ENCODE data around the gene CRABP2.

CRABP2 gene

GRCh38 chr1:156705321-156705917 is at the start of gene CRABP2:
CRABP2 (minus strand) TSS chr1:156705583; CDS start chr1:156705446, 137 bp downstream.
- no peak for DNase-seq (ENCODE audit: low read depth)

GRCh38 chr1:156754219-156754618 is 48.8 kb upstream of the CRABP2 start:
- no peak for DNase-seq (ENCODE audit: low read depth)

- DNase-seq (ENCODE audit: low read depth): no peak
These were observed 47.6 kb upstream of the CRABP2 start for GRCh38 chr1:156752843-156753482.

DNA sequence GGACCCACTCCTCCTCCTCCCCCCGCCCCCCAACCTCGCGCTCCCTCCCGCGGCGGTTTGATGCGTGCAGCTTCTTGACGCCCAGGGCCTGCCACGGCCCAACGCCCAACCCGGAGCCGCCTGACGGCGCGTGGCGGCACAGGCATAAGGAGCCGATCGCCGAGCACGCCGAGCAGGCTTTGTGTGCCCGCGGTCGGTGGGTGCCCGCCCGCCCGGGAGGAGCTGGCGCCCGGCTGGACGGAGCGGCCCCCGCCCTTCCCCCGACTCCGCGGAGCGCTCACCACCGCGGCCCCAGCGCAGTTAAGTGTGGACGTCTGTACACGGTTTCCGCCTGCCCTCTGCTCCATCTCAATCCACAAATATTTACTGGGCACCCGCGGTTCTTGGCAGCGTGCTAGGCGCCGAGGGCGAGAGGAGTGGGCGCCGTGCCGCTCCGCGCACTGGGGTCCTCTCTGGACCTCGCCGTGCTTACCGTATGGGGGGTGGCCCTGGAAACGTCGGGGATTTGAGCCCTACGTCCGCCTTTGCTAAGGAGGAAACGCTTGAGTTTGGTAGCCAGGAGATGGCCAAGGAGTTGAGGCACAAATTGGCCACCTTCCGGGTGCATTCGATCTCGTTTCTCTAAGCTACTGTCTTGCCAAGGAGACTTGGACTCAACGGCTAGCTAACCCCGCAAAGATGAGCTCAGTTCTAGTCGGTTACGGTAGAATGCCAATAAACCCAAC is 46.5 kb upstream of the CRABP2 start:
- DNase-seq (ENCODE audit: low read depth): peak; percentile 98

- no peak for DNase-seq (ENCODE audit: low read depth)
These were observed 46.0 kb upstream of the CRABP2 start, which contains the start of gene HDGF for GRCh38 chr1:156751451-156751756. HDGF (minus strand) TSS chr1:156751675; CDS start chr1:156751429, 246 bp downstream.

GRCh38 chr1:156750711-156751450 is 45.5 kb upstream of the CRABP2 start:
- DNase-seq (ENCODE audit: low read depth): no peak

DNA sequence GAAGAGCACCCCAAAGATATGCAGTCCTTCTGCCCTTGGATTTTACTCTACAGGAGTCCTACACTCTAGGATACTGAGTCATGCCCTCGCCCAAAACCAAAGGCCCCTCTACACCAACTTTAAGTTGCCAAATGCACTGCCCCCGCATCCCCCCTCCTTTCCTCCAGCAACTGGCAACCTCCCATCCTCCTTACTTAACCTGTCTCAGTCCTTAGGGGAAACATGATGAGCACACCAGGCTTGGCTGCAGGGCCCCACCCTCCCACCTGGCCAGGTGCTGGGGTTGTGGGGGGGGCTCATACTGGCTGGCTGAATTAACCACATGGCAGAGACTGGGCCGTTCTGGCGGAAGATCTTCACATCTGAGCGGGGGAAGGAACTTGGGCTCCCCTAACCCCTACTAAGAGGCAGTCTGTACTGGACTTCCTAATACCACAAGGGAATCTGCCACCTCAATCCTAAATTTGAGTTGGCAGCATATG is 44.8 kb upstream of the CRABP2 start:
- no peak for DNase-seq (ENCODE audit: low read depth)

DNA sequence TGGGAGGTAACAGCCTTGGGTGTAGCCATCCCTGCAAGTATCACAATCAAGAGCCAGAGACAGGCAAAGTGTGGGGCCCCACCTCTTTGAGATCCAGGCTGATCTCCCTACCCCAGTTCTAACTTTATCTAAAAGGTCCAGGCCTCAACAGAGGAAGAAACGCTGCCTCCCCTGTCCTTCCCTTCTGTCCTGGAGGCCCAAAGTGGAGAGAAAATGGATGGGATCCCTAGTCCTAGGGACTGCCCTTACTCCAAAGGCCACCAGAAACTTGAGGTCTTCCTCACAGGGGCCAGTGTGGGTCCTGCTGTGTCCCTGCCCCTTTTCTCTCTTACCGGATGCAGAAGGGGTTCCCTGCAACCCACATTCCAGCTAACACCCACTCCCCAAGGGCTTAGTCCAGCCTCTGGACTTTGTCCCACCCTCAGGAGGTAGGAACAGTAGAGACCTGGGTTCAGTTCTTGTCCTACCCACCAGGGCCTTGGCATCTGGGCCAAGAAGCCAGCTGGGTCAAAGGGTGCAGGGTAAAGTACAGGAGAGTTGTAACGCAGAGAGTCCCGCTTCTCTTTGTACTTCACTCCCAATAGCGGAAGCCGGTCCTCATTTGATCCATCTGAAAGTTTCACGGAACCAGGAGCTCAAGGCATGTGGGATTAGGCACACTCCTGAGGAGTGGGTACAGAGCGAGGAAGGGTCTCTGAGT is 44.2 kb upstream of the CRABP2 start:
- DNase-seq (ENCODE audit: low read depth): no peak

DNA sequence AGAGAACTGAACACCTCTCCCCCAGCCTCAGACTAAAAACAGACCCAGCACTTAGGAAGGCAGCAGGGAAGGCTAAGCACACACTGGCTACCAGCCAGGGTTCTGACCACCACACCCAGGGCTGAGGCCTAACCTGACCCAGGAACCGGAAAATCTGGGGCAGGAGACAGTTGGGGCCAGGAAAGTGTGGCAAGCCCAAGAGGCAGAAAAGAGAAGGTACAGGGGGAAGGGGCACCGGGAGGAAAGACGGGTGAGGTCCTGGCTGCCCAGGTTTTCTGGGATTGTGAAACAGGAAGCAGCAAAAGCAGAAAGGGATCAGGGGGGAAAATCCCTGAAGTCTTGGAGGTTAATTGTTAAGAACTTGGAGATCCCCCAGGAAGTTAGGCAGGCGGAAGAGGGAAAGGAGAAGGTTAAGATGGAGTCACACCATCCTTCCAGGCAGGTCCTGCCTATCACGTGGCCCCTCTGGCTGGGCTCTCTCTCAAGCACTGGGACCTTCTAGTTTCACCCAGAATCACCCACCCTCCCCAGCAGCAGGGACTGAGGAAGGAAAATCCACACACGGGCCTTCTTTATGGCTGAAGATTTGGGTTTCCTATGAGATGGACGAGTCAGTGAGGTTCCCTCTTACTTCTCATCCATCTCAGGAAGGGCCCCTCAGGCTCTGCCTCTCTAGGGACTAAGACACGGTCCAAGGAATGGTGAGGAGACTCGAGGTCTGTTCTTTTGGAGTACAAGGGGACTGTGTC is 43.5 kb upstream of the CRABP2 start:
- DNase-seq (ENCODE audit: low read depth): no peak

DNA sequence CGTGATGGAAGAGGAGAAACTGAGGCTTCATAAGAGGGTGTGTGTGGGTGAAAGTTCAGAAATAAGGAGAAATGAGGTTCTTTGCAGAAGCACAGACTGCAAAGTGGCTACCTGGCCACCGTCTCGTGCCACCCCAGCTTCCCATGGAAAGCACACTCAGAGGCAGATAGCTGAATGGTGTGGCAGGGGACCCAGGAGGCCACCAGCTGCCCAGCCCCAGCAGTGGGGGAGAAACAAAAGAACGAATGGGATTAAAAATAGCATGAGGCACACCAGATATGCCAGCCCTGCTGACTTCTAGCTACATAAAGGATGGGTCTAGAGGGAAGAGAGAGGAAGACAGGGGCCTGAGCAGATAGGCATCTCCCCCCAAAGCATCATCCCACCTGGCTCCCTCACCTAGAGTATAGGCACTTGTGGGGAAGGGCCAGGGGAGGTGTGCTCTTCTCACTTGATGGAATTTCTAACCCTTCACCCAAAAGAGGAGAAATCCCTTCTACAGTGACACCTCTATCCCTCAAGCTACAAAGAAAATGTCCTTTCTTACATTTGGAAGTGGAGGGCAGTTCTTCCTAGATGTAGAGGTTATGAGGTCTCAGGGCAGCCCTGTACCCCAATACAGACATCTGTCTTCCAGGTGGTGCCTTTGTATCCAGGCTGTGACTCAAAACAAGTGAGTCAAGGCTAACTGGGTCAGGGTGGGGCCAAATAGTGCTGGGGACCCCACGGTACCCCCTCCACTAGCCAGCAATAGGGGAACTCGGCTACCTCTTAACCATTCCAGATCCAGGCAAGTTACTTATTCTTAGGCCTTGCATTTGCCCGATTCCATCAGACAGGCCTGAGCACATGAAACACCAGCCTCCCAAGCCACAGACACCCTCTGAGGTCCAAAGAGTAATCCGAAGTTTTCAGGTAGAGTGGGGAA is 42.6 kb upstream of the CRABP2 start:
- no peak for DNase-seq (ENCODE audit: low read depth)

- DNase-seq (ENCODE audit: low read depth): peak; percentile 60
These were observed 41.6 kb upstream of the CRABP2 start for GRCh38 chr1:156746728-156747631.

DNA sequence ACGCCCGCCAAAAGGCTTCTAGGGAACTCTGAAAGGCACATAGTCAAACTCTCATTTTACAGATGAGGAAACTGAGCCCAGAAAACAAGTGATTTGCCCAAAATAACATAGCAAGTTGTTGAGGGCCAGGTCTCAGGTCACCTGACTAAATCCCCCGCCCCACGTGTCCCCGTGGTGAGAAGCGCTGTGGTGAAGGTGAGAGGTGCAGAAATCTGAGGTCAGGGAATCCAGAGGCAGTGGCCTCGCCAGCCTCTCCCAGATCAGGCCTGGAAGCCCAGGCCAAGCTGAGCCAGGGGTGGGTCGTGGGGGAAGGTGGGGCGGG is 41.0 kb upstream of the CRABP2 start:
- no peak for DNase-seq (ENCODE audit: low read depth)

DNA sequence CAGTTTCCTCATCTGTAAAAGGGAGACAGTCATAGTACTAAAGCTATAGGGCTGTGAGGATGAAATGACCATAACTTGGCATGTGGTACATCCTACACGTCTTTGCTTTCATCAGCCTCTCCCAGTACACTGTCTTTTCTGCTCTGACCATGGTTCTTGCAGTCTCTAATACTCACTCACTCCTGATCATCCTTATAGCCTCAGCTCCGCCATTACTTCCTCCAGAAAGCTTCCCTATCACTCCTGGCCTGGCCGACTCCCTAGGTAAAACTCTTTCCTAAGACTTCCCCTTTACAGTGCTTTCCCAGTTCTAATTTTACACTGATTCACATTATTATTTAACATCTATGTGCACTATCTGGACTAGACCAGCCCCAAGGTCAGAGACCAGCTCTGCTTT is 40.5 kb upstream of the CRABP2 start:
- DNase-seq (ENCODE audit: low read depth): no peak

DNA sequence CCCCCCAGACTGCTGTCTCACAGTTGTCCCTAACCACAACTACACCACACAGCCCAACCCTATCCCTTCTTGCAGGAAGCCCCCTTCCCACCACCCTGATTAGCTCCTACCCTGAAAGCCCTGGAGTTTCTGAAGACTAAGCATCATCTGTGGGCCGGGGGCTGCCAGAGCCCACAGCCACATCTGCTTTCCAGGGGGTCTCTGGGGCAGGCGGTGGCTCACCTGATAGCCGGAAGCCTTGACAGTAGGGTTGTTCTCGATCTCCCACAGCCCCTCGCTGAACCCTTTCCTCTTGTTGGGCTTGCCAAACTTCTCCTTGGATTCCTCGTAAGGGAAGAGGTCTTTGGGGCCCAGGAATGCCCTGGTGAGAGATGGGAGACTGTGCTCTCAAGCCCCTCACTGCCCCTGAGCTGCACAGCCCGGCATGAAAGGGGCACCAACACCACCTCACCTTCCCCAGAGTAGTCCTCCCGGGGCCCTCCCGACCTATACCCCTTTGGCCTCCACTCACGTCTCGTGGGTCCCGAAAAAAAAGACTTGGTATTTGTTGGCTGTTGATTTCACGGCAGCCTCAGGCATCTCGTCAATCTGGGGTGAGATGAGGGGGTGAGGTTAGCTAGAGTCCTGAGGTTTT is 39.5 kb upstream of the CRABP2 start:
- no peak for DNase-seq (ENCODE audit: low read depth)

GRCh38 chr1:156744344-156744743 is 39.0 kb upstream of the CRABP2 start:
- no peak for DNase-seq (ENCODE audit: low read depth)

DNA sequence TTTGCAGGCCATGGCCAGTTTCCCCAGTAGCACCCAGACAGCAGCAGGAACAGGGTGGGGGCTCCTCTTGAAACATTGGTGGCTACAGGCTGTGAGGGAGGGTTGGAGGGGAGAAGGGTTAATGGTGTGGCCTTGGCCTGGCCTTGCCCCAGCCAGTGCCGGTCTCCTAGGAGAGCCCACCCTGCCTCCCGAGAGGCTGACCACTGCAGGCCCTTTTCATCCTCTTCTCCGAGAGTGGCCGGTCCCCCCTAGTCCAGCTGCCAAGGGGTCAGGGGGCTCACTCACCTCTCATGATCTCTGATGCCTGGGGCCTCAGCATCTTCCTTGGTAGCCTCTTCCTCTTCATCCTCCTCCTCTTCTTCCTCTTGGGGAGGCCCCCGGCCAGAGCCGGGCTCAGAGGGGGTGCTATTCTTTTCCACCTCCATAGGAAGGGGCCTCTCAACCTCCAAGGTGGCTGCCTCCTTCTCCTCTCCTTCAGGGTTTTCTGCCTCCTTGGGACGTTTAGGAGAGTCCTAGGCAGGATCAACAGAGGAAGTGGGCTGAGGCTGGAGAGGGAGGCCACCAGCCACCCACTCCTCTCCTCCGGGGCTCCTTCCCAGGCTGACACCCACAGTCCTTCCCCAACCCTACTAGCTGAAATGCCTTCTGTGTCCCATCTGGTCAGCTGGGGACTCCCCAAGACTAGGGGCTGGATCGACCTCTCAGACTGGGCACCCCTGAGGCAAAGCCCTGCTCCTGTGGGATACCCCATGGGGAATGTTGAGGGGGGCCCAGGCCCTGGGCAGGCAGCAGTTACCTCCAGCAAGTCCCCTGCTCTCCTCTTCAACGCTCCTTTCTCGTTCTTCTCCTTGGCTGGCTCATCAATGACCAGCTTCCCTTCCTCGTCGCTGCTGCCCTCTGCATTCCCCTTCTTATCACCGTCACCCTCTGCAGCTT is 38.3 kb upstream of the CRABP2 start:
- DNase-seq (ENCODE audit: low read depth): no peak

DNA sequence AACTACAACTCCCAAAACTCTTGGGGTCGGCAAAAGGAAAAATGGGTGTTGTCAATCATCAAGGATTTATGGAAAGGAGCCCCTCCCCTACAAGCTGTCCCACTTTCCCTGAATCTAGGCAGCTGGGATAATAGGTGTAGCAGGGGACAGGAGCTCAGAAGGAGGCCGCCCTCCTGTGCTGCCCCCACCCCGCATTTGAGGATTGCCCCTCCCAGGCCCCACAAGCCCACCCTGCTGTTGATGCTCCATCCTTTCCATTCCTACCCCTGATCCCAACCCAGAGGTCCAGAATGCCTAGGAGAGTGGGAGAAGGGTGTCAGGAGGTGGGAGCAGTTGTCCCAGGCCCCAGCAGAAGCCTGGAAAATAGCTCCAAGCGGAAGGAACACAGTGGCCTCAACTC is 37.4 kb upstream of the CRABP2 start:
- no peak for DNase-seq (ENCODE audit: low read depth)

GRCh38 chr1:156742017-156742416 is 36.6 kb upstream of the CRABP2 start:
- no peak for DNase-seq (ENCODE audit: low read depth)
